Psoas muscle (tissue), 8 donors: ENCODE results near the gene SOD3. TPM values are rescaled to one million over a fixed set of nuclear protein-coding genes. Genes with fewer than 3 reads are reported as not detected.

ENCODE experiments used
- ATAC-seq, 4 donors: fragments of 200-7000 bp; cut with Tn5 transposase; one replicate each; pipeline ENCODE4 v1.9.1; 2020; ENCODE audit warnings: moderate library complexity in 3 of 4, mild to moderate bottlenecking in 2 of 4
- DNase-seq, 2 donors: peaks; one replicate each; pipeline ENCODE4 v3.0.0-alpha.2; 2020
- H3K27ac ChIP-seq: fragments of 200-600 bp; one replicate; pipeline ENCODE4 v1.8.0; 2022
- H3K27me3 ChIP-seq, 3 donors: fragments of 200-600 bp in 1 of 3; one replicate each; pipeline versions ENCODE4 v1.6.1 to v1.8.0; 2013 to 2022; ENCODE audit warnings: low read length in 2 of 3, mild to moderate bottlenecking in 2 of 3, moderate library complexity in 1 of 3; ENCODE audit not compliant: insufficient read depth in 3 of 3
- H3K36me3 ChIP-seq, 2 donors: fragments of 200-600 bp in 1 of 2; one replicate each; pipeline versions ENCODE4 v1.6.1 to v1.8.0; 2013 to 2022; ENCODE audit warnings: low read depth in 1 of 2, mild to moderate bottlenecking in 1 of 2, moderate library complexity in 1 of 2; ENCODE audit not compliant: insufficient read depth in 1 of 2
- H3K4me1 ChIP-seq: fragments of 200-600 bp; one replicate; pipeline ENCODE4 v1.8.0; 2022
- H3K4me3 ChIP-seq: fragments of 200-600 bp; one replicate; pipeline ENCODE4 v1.8.0; 2022; ENCODE audit warnings: mild to moderate bottlenecking
- H3K9me3 ChIP-seq: fragments of 200-600 bp; one replicate; pipeline ENCODE4 v1.8.0; 2022
- WGBS, 3 donors: extraction: QIAGEN DNeasy Blood & Tissue Kit; methylation state at CpG; one replicate each; pipeline versions ENCODE4 v1.1.6 to v1.1.7; 2013; 5-methylcytosine and 5-hydroxymethylcytosine counted together
- intact Hi-C, 2 donors: fragments of 100-400 bp; cut with DNase I; formaldehyde crosslinking; loops; one replicate each; pipeline versions ENCODE4 v1.11.0 to v1.14.2; 2022
- polyA plus RNA-seq, 3 donors: library from polyadenylated mRNA; stranded (reverse); fragments of 200-250 nt; gene quantifications; one replicate each; pipeline ENCODE4 v1.2.3, GENCODE V29; 2013
- total RNA-seq, 4 donors: library from RNA; stranded (reverse); fragmentation: NEBNext Ultra II Directional in 2 of 4; extraction: Animal tissue kit (Norgen Biotek cat#: 25700) in 2 of 4; gene quantifications; one replicate each; pipeline versions ENCODE4 v1.2.1 to v1.2.4, GENCODE V29; 2021 to 2023
- TF ChIP-seq, protein P1 (sequence below): fragments of 200-600 bp; IDR thresholded peaks from one replicate; pipeline ENCODE4 v1.8.0; 2022; ENCODE audit warnings: antibody characterized with exemption
- donor health status: healthy with polysubstance abuse.
- donor health status: DM: no; HTN: no; CAD: no; lungs with moderate emphysema.
- donor health status: Bipolar disorder and iron deficiency.
- donor health status: healthy.
- donor health status: DM: yes; HTN: yes; CAD: no.
- donor health status: DM: no; HTN: no; CAD: no.
- donor health status: DM: no; HTN: no; CAD: no.
- donor health status: DM: yes; HTN: yes; CAD: no.

SOD3 gene
- total and polyA plus RNA-seq, 7 donors = 1.5 to 15.6 (median 5.3) TPM

GRCh38 chr4:24763631-24764297 is 31.6 kb upstream of the SOD3 start:
- no peaks in the 10 kb centered on the region for H3K9me3 ChIP-seq
- peak; percentile 91 to 95 (median 93) for ATAC-seq
- H3K27ac ChIP-seq = peak overlapping the region; percentile 51
- H3K4me1 ChIP-seq = peaks cover 22% of the 10 kb centered on the region
- TF ChIP-seq, protein P1, sequence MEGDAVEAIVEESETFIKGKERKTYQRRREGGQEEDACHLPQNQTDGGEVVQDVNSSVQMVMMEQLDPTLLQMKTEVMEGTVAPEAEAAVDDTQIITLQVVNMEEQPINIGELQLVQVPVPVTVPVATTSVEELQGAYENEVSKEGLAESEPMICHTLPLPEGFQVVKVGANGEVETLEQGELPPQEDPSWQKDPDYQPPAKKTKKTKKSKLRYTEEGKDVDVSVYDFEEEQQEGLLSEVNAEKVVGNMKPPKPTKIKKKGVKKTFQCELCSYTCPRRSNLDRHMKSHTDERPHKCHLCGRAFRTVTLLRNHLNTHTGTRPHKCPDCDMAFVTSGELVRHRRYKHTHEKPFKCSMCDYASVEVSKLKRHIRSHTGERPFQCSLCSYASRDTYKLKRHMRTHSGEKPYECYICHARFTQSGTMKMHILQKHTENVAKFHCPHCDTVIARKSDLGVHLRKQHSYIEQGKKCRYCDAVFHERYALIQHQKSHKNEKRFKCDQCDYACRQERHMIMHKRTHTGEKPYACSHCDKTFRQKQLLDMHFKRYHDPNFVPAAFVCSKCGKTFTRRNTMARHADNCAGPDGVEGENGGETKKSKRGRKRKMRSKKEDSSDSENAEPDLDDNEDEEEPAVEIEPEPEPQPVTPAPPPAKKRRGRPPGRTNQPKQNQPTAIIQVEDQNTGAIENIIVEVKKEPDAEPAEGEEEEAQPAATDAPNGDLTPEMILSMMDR = no peak
- no peaks in the 10 kb centered on the region for H3K27me3 ChIP-seq
- intact Hi-C loops = no loop called here
- no peak overlapping the region for H3K4me3 ChIP-seq
- WGBS, 3 donors = 20 to 24% (median 23%) methylated on average over 5 of the region's 5 CpGs
- peak; percentile 23 to 51 for DNase-seq
- H3K36me3 ChIP-seq = no peaks in the 10 kb centered on the region

GRCh38 chr4:24764345-24764744 is 31.0 kb upstream of the SOD3 start:
- Histone ChIP-seq H3K36me3 (no peaks in the 10 kb centered on the region), H3K4me1 (peaks cover 22% of the 10 kb centered on the region), H3K4me3 (no peak overlapping the region), H3K27ac (peak overlapping the region; percentile 53), H3K9me3 (no peaks in the 10 kb centered on the region), H3K27me3 (no peaks in the 10 kb centered on the region)
- no peak for DNase-seq
- intact Hi-C loops = no loop called here
- 74 to 81% (median 79%) methylated on average over 3 of the region's 3 CpGs for WGBS, 3 donors
- ATAC-seq = no peak
- TF ChIP-seq, protein P1 = no peak

DNA sequence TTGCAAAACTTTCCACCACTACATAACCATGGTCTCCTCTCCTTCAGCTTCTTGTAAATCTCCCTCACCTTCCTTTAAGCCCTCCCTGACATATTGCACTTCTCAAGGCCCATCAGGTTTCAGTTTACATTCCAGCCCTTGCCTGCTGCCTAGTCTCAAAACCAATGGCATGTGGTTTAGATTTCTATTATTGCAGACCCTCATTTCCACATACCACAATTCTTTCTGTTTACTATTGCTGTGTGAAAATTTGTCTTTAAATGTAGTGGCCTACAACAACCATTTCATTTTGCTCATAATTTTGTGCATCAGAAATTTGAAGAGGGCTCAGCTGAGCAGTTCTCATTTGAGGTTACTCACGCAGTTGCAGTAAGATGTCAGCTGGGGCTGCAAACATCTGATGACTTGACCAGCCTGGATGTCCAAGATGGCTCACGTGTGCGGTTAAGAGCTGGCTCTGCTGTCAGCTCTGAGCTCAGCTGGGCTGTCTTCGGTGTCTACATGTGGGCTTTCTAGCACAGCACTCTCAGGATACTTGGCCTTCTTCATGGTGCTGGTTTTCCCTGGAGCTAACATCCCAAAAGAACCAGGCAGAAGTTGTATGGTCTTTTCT is 29.9 kb upstream of the SOD3 start:
- H3K9me3 ChIP-seq = no peaks in the 10 kb centered on the region
- TF ChIP-seq, protein P1 = no peak
- peak overlapping the region; percentile 53 for H3K27ac ChIP-seq
- intact Hi-C loops = no loop called here
- no peaks in the 10 kb centered on the region for H3K27me3 ChIP-seq
- DNase-seq (peak in 1 of 2 donors; percentile 50), ATAC-seq (peak; percentile 65 to 84 (median 80))
- H3K4me3 ChIP-seq = no peak overlapping the region
- peaks cover 22% of the 10 kb centered on the region for H3K4me1 ChIP-seq
- no peaks in the 10 kb centered on the region for H3K36me3 ChIP-seq
- WGBS, 3 donors = 36 to 74% (median 45%) methylated on average over 4 of the region's 4 CpGs

DNA sequence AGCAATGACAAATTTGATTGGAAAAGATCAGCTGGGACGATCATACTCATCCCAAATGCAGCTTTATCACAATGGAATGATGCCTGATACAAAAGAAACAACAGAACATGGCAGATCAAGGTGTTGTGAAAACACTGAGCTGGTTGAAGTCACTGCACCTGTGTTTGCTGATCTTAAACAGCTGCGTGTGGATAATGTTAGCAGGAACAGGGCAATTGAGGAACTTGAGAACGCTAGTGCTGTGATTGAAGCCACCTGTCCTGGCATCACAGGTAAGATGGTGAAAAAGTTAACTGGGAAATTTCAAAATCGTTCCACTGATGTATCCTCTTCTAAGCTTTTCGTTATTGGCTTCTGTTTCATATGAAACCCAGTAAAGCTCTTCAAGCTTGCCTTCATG is 27.4 kb upstream of the SOD3 start:
- TF ChIP-seq, protein P1 = no peak
- Histone ChIP-seq H3K9me3 (no peaks in the 10 kb centered on the region), H3K36me3 (no peaks in the 10 kb centered on the region), H3K4me3 (no peak overlapping the region), H3K4me1 (peaks cover 19% of the 10 kb centered on the region), H3K27ac (no peak overlapping the region), H3K27me3 (no peaks in the 10 kb centered on the region)
- intact Hi-C loops = no loop called here
- 78 to 86% (median 79%) methylated on average over 5 of the region's 5 CpGs for WGBS, 3 donors
- DNase-seq = no peak
- ATAC-seq = no peak
